NCI-H748 (cell line): ENCODE data around the gene C16orf78.
A peak's percentile ranks its signal among the peaks of the same experiment; 100 is the strongest.

Experiments
- DNase-seq: peaks from one replicate; lab custom pipeline; 2025; ENCODE audit not compliant: unreplicated experiment; lab: John Stamatoyannopoulos, UW

The C16orf78 gene

GRCh38 chr16:49373504-49373903, at the start of gene C16orf78:
Gene C16orf78, plus strand, starts transcription at chr16:49373804. Its CDS starts 136 bp downstream, at chr16:49373940.
- DNase-seq, result no peak

- DNase-seq, result no peak
These were observed 48.9 kb upstream of the C16orf78 start for GRCh38 chr16:49324703-49325102.

- no peak for DNase-seq
These were observed 46.1 kb upstream of the C16orf78 start for GRCh38 chr16:49327466-49327865.

- no peak for DNase-seq
These were observed 45.3 kb upstream of the C16orf78 start for GRCh38 chr16:49328325-49328724.

- DNase-seq, result no peak
These were observed 42.9 kb upstream of the C16orf78 start for GRCh38 chr16:49330562-49331201.

DNA sequence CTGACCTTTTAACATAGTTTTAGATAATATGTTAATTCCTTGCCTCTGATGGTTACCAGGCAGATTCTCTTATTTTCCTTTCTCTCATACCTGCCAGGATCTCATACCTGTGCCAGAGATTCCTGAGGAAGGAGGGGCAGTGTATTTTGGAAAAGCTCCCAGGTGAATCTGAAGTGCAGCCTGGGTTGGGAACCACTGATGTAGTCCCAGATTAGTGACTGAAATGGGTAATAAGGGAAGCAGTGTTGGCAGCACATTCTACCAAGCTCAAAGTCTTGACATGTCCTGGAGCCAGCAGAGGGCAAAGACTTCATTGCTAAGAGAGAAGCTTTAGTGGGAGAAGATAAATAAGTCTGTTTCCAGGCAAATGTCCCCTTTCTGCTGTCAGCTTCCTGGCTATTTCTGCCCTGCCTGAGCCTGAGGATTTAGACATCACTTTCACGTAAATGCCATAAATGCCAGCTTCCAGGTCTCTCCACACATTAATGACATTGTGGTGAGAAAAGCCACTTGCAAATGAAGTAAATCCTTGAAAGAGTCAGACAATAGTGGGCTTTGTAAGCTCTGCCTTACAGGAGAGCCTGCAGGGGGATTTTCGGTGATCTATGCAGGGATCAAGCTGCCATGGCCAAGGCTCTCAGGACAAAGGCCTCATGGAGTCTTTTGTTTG, 40.9 kb upstream of the C16orf78 start:
- no peak for DNase-seq

DNA sequence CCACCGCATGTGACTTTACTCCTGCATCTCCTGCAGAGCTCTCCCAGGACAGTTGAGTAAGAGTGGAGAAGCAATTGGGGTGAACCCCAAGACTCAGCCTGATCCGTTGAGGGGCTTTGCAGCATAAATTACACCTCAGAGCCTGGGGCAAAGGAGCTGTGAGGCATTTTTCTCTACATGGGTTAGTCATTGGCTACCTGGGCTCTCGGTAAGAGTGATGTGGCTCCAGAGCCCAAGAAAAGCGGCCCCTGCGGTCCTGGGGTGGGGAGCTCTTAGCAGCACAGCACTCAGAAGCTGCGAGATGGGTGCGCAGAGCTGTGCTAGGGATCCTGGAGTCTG, 40.4 kb upstream of the C16orf78 start:
- DNase-seq, result no peak

DNA sequence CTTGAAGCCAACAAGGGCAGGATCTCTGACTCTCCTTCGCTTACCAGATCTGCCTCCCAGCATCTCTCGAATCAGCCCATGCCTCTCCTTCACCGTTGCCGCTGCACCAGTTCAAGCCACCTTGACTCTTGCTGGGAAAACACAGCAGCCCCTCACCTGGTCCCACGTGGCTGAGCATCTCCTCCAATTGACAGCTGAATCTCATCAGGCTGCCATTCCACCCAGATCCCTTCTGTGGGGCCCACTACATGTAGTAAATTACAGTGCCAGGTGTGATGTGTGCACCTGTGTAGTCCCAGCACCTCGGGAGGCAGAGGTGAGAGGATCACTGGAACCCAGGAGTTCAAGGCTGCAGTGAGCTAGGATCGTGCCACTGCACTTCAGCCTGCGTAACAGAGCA, 37.8 kb upstream of the C16orf78 start:
- no peak for DNase-seq

DNA sequence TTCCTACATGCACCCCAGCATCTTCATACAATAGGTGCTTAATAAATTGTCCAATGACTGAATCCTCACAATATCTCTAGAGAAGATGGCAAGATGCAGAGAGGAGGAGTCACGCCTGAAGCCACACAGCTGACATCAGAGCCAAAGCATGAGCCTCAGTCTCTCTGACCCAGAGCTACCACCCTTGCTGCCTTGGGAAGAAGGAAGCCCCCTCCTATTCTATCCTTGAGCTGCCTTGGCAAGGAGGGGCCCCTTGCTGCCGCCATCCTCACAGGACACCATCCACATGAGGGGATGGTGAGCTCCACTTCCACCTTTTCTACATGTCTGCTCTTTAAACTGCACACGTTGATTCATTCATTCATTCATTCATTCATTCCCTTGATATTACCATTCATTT, 37.0 kb upstream of the C16orf78 start:
- no peak for DNase-seq

GRCh38 chr16:49337814-49338350, 35.7 kb upstream of the C16orf78 start:
- no peak for DNase-seq

GRCh38 chr16:49338611-49339265, 34.9 kb upstream of the C16orf78 start:
- no peak for DNase-seq

DNA sequence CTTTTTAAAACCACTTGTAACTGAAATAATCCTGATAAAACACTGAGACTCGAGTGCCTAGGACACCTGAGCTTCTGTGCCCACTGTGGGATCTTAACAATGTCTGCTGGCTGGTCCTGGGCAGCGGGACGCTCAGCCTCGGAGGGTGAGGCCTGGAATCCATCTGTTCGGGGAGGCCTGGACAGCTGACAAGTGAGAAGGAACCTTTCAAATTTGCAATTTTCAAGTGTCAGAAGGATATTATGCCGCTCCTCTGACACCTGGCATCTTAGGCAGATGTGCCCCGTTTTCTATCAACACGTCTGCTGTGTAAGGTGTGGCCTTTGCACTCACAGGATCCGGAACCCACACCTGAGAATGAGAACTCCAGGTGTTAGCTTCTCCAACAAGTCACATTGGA, 33.1 kb upstream of the C16orf78 start:
- no peak for DNase-seq

DNA sequence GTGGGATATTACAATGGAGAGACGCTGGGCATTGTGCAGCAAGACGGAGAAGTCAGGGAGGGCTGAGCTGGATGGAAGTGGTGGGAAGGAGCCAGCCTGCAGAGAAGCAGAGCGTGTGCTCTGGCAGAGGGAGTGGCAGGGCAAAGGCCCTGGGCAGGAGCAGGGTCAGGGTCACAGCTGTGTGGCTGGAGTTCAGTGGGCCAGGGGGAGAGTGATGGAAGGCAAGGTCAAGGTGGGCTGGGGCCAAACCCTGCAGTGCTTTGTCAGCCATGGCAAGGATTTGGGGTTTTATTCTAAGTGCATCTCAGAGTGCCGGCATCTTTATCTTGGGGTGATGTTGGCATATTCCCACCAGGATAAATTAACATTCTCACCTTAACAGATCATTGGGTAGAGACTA, 31.9 kb upstream of the C16orf78 start:
- no peak for DNase-seq

GRCh38 chr16:49342336-49343265, 31.0 kb upstream of the C16orf78 start:
- DNase-seq, result no peak

DNA sequence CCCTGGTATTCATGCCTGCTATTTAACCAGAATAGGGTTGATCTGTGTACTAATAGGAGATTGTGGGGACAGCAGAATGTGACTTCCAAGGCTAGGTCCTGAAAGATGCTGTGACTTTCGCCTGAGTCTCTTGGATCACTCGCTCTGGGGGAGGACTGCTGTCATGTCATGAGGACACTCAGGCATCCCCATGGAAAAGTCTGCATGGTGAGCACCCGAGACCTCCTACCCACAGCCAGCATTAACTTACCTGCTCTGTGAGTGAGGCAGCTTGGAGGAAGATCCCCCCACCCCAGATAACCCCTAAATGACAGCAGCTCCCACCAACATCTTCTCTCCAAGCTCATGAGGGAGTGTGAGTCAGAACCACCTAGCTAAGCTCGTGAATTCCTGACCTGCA, 30.3 kb upstream of the C16orf78 start:
- DNase-seq, result no peak

DNA sequence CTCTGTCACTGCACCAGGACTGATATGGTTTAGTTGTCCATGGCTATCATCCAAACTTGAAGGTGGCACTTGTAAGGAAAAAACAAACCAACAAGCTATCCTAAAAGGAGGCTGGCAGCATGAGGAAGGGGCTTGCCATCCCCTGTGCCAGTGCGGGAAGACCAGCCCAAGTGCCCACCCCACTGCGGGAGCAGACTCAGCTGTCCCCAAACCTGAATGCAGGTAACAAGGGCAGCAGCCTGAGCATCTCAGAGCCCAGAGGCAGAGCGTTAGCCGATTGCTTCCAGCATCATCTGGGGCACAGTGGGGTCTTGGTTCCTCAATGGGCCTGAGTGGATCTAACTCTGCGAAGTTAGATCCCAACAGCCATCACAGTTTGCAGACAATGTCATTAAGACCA, 29.2 kb upstream of the C16orf78 start:
- DNase-seq, result no peak

DNA sequence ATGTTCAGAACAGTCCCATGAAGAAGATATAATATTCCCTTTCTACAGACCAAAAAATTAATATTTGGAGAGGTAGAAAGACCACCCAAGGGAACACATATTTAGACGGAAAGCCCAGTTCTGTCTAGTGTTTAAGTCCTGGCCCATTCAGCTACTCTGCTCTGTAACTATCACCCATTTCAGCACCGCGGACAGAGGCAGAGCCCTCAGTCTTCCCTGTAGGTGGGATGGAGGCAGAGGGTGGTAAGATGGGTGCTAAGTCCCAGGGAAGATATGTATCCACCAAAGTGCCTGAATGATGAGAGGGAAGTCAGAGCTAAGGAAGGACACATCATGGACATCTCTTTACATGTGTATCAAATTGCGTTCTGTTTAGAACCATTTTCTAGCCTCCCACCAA, 27.8 kb upstream of the C16orf78 start:
- DNase-seq, result no peak

DNA sequence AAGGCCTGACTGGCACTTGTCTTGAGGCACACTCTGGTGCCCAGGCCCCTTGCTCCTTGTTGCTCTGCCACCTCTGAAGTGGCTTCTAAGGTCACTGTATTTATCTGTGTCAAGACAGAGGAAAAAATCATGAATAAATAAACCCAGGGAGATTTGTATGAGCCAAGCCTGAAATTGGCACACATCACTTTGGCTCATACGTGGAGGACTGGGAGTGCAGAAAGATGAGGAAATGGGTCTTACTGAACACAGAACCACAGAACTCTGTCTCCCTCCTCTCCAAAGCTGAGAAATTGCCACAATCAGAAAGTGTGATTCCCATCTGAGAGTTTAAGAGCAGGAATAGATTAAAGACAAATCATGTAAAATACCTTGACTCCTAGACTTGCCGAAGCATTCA, 27.1 kb upstream of the C16orf78 start:
- no peak for DNase-seq

DNA sequence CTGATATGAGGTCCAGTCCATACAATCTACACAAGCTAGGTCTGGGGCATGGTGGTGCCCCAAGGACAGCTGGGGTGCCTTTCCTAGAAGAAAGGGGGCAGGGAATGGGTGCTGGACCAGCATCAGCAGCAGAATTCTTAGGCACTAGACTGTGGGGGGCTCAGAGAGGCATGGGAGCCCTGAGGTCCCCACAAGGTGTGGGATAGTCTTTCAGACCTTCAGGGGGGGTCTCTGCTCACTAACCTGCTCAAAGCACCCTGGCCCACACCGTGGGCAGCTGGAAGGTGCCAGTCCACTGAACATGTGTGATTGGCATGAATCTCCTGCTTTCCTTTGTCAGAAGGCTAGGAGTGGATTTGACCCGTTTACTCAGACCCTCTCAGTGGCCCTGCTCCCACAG, 26.1 kb upstream of the C16orf78 start:
- no peak for DNase-seq

- peak; percentile 20 for DNase-seq
These were observed 25.0 kb upstream of the C16orf78 start for GRCh38 chr16:49348408-49349176.
